Mammary epithelial cell (primary cell): ENCODE measurements around the gene VWA2.

ENCODE experiments used
- CTCF ChIP-seq, 2 donors: IDR thresholded peaks in 1 of 2; conservative IDR thresholded peaks in 1 of 2; 2 replicates each; pipeline ENCODE4 v1.5.1; 2011 to 2012; ENCODE audit warnings: inconsistent platforms in 2 of 2, low read length in 2 of 2, mild to moderate bottlenecking in 2 of 2, control low read depth in 1 of 2, low read depth in 1 of 2; ENCODE audit not compliant: insufficient read depth in 1 of 2; ENCODE audit errors: extremely low read depth in 1 of 2
- EZH2 ChIP-seq: IDR thresholded peaks from 2 replicates; pipeline ENCODE4 v1.6.1; 2012; ENCODE audit warnings: low read length, inconsistent platforms, borderline replicate concordance

DNA sequence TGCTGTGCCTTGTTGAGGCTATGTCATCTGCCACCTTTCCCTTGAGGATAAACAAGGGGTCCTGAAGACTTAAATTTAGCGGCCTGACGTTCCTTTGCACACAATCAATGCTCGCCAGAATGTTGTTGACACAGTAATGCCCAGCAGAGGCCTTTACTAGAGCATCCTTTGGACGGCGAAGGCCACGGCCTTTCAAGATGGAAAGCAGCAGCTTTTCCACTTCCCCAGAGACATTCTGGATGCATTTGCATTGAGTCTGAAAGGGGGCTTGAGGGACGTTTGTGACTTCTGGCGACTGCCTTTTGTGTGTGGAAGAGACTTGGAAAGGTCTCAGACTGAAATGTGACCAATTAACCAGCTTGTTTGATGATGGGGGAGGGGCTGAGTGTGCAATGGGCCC is 52.5 kb downstream of the VWA2 start:
- TF ChIP-seq EZH2 (no peak), CTCF (conservative IDR thresholded peaks at IDR 0.05 in 1 of 2, IDR thresholded peaks at IDR 0.05 in 1 of 2; ENCODE audit: extremely low read depth in 1 of 2, insufficient read depth in 1 of 2, low read depth in 1 of 2, low read length in 2 of 2) (no peak)
